IMR-90 (cell line): ENCODE results near the gene KCNMA1. TPM values are rescaled to one million over a fixed set of nuclear protein-coding genes. Genes with fewer than 3 reads are reported as not detected.

Experiments
- CHD1 ChIP-seq: IDR thresholded peaks from 2 replicates; pipeline ENCODE4 v1.6.1; 2012; ENCODE audit warnings: low read depth, low read length, improper control_type of control experiment
- MAZ ChIP-seq: IDR thresholded peaks from 2 replicates; pipeline ENCODE4 v1.6.1; 2012; ENCODE audit warnings: low read depth, mild to moderate bottlenecking, low read length, improper control_type of control experiment, moderate library complexity, borderline replicate concordance
- NFE2L2 ChIP-seq: fragments of 150-350 bp; IDR thresholded peaks from 2 replicates; pipeline ENCODE4 v1.6.1; 2016; ENCODE audit warnings: low read depth, mild to moderate bottlenecking, low read length
- polyA plus RNA-seq, 3 experiments: library from polyadenylated mRNA; depleted of rRNA; stranded (reverse); fragments of >200 nt; gene quantifications; 2 replicates each; pipeline ENCODE4 v1.2.3, GENCODE V29; 2012; ENCODE audit warnings: low replicate concordance in 1 of 3
- total RNA-seq: library from RNA; depleted of rRNA; stranded (reverse); fragments of >200 nt; gene quantifications from 2 replicates; pipeline ENCODE4 v1.2.3, GENCODE V29; 2012
- TF ChIP-seq, protein P1 (sequence below): conservative IDR thresholded peaks from 2 replicates; pipeline ENCODE4 v1.5.1; 2012; ENCODE audit warnings: mild to moderate bottlenecking, low read depth, low read length, improper control_type of control experiment

Gene KCNMA1
- total and polyA plus RNA-seq, 2 of the 4 experiments (the other 2 are of a cell fraction): 25.6 to 29.6 TPM

DNA sequence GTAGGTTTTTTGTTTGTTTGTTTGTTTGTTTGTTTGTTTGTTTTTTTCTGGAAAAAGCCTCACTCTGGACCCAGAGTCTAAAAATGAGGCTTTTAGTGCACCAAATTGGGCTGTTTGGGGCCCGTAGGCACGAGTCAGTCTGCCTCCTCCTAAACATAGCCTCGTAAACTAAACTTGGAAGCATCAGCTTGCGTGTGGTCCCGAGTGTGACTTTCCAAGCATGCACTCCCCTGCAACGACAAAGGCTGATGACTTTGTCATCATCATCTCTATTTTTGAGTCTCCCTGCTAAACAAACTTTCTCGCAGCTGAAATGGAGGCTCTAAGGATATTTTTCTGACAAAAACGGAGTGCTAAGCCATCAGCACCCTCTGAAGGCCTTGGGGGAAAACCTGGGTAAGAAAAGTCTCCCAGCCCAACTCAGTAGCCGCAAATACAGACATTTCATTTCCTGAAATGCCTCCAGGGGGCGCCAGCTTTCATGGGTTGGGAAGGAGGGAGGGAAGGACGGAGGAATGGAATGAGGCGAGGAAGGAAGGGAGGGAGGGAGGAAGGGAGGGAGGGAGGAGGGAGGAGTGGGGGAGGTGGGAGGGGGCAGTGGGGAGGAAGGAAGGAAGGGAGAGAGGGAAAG is 245.9 kb downstream of the KCNMA1 start (continued):
- TF ChIP-seq, protein P1, sequence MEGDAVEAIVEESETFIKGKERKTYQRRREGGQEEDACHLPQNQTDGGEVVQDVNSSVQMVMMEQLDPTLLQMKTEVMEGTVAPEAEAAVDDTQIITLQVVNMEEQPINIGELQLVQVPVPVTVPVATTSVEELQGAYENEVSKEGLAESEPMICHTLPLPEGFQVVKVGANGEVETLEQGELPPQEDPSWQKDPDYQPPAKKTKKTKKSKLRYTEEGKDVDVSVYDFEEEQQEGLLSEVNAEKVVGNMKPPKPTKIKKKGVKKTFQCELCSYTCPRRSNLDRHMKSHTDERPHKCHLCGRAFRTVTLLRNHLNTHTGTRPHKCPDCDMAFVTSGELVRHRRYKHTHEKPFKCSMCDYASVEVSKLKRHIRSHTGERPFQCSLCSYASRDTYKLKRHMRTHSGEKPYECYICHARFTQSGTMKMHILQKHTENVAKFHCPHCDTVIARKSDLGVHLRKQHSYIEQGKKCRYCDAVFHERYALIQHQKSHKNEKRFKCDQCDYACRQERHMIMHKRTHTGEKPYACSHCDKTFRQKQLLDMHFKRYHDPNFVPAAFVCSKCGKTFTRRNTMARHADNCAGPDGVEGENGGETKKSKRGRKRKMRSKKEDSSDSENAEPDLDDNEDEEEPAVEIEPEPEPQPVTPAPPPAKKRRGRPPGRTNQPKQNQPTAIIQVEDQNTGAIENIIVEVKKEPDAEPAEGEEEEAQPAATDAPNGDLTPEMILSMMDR: peak; percentile 77
- TF ChIP-seq MAZ (peak; percentile 89), NFE2L2 (no peak), CHD1 (no peak)
